Measurements from ENCODE around the gene CRYZL1.
"Not testable (repeated sequence)": the region's sequence is repeated elsewhere in the genome, so short reads cannot be mapped to it uniquely, and the experiment has no call there.

Gene CRYZL1

GRCh38 chr21:33641352-33642026, at the start of gene CRYZL1:
Gene CRYZL1 (minus strand): TSS chr21:33641741. CDS start chr21:33631551, 10,190 bp downstream.
- peak; percentile 100 for DNase-seq (ENCODE audit: low read depth)

DNA sequence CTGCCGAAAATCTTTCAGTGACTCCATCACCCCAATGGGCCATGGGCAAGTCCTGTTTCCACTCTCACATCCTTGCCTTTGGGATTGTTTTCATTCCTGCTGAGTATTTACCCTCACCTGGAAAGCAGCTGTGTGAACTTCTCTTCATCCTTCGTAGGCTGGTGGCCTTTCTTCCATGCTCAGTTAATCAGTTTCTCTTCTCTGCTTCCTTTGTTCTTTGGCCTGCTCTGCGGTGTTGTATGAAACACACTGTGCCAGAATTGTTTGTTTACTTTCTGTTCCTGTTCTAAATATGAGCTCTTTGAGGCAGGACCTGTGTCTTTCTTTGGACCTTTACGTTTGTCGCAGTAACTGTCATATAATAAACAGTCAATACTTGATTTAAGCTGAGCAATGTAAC, 49.3 kb upstream of the CRYZL1 start:
- DNase-seq (ENCODE audit: low read depth): no peak

- no peak for DNase-seq (ENCODE audit: low read depth)
Observed at GRCh38 chr21:33688353-33688752, 46.8 kb upstream of the CRYZL1 start.

DNA sequence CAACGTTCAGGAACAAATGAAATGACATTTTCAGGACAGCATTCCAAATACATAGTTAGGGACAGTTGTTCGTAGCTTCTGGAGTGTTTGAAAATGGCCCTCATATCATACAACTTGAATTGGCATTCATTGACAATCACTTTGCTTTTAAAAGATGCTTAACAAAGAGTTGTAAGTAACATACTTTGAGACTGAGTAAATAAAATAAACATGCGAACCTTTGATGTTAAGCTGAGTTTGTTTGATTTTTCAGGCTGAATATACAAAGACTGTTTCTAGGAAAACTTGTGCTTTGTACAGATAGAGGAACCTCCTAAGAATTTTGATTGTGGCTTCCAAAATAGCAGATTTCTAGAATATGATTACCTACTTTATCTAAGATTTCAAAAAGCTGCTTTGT, 46.1 kb upstream of the CRYZL1 start:
- DNase-seq (ENCODE audit: low read depth): no peak

- no peak for DNase-seq (ENCODE audit: low read depth)
Observed at GRCh38 chr21:33686386-33686785, 44.8 kb upstream of the CRYZL1 start.

DNA sequence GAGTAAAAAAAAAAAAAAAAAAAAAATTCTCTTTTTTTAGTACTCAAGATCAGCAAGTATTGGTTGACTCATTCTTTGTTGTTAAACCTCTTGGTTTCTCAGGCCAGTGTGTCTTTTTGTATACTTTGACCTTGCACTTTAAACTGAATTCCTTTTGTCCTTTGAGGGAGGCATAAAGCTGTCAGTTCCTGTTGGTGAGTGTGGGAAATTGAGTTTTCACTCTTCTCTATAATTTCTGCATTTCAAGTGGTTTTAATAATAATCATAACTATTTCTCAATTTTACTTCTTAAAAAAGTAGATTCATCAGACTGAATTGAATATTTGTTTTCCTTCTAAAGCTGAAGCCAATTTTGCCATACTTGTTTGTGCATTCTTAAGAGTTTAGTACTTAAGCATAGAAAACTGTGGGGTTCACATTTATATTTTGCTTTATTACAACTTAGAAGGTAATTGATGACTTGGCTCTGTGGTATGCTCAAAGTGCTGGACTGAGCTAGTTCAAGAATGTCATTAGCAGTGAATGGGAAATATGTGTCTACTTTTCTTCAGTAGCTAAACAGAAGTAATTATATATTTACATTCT, 44.2 kb upstream of the CRYZL1 start:
- DNase-seq (ENCODE audit: low read depth): no peak

DNA sequence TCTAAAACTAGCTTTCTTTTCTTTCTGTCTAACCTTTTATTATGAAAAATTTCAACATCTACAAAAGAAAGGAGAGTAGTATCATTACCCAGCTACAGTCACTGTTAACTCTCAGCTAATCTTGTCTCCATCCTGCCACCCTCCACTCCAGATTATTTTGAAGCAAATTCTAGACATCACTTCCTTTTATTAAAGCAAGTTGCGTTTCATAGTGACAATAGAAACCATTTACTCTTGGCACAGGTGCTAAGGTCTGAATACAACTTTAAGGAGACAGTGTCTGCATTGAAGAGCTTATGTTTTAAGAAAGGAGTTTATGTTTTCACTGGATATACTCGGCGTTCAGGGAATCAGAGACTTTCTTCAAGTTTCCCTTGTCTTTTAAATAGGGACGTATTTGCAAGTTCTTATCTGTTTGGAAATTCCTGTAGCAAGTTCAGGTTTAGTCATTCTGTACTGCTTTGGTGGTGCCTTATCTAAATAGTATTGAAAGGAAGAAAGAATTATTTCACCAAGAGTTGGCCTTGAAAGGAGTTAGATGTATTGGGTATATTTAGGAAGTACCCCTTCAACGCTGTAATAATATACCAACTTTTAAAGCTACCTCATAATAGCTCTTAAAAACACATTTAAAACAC, 43.5 kb upstream of the CRYZL1 start:
- no peak for DNase-seq (ENCODE audit: low read depth)

DNA sequence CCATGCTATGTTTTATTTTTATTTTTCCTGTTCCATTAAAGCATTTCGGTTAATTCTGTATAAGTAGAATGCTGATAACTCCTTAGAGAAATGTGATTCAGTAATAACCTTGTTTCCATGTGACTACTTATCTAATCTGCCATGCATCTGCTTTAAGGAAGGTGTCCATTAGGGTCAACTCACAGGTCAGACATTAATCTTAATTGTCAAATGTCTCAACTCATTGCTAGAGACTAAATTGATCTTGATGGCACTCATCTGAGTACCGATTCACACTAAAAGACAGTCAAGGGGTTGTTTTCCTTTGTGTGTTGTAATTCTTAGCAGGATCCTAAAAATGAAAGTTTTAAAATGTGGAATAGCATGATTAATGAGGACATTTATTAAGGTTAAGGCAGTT, 42.5 kb upstream of the CRYZL1 start:
- no peak for DNase-seq (ENCODE audit: low read depth)

DNA sequence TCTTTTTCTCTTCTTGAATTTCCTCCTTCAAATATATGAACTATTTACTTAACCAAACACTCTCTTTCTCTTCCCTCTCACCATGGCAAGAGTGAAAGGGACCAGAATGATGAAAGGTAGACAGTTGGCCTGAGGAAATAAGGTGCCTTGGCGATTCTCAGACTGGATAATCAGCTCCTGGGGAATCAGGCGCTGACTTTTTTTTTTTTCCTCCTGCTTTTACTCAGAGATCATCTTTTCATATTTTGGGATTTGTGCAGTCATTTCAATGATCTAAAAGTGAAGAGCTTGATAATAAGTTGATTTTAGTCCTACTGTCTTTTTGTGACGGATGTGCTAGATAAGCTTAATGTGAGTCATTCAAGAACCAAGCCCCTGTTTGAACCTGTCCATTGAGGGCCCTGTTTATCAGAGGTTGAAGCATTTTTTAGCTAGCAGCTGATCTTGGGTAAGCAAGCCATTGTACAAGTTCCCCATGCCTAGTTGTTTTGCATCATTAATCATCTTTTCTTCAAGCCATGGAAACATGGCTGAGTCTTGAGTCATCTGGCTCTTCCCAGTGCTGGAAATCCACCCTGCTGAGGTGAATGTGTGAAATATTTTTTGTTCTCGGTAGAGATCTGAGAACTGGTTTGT, 41.6 kb upstream of the CRYZL1 start:
- no peak for DNase-seq (ENCODE audit: low read depth)

DNA sequence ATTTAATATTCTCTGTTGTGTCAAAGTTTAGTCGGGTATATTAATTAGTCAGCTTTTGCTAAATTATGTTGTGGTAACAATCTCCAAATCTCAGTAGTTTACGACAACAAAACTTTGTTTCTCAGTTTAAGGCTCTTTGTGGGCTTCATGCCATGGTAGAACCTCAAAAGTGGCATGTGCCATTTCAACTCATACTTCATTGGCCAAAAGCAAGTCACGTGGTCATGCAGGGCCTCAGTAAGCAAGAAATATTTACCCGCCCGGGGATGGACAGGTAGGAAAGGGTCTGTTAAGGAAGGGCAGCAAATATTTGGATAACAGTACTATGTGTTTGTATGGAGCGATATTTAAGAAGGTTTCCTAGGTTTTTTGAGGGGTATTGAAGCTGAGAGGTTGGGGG, 39.3 kb upstream of the CRYZL1 start:
- DNase-seq (ENCODE audit: low read depth): no peak

- no peak for DNase-seq (ENCODE audit: low read depth)
Observed at GRCh38 chr21:33677450-33677849, 35.9 kb upstream of the CRYZL1 start.

DNA sequence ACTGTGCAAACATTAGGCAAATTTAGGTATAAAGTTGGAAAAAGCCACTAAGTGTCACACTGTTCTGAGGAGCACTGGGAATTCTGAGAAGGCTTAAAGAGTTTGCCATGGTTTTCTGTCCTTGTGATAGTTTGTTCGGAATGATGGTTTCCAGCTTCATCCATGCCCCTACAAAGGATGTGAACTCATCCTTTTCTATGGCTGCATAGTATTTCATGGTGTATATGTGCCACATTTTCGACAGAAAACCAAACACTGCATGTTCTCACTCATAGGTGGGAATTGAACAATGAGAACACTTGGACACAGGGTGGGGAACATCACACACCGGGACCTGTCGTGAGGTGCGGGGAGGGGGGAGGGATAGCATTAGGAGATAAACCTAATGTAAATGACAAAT, 35.1 kb upstream of the CRYZL1 start:
- DNase-seq (ENCODE audit: low read depth): not testable (repeated sequence)

- no peak for DNase-seq (ENCODE audit: low read depth)
Observed at GRCh38 chr21:33674226-33674625, 32.7 kb upstream of the CRYZL1 start.

DNA sequence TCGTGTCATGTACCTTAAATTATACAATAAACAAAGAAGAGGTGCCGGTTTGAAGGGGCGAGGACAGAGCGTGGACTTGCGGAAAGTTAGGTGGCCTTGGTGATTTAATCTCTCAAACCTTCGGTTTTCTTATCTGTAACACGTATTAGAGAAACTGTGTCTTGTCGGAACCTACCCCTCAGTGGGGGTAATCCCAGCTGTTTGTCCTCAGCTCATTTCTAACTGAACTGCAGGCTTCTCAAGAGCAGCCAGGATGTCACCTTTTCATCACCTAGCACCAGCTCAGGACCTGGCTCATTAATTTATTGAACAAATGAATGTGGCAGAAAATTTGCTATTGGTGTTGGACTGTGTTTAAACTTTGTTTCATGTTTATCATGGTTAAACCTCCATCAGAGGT, 31.9 kb upstream of the CRYZL1 start:
- DNase-seq (ENCODE audit: low read depth): no peak

DNA sequence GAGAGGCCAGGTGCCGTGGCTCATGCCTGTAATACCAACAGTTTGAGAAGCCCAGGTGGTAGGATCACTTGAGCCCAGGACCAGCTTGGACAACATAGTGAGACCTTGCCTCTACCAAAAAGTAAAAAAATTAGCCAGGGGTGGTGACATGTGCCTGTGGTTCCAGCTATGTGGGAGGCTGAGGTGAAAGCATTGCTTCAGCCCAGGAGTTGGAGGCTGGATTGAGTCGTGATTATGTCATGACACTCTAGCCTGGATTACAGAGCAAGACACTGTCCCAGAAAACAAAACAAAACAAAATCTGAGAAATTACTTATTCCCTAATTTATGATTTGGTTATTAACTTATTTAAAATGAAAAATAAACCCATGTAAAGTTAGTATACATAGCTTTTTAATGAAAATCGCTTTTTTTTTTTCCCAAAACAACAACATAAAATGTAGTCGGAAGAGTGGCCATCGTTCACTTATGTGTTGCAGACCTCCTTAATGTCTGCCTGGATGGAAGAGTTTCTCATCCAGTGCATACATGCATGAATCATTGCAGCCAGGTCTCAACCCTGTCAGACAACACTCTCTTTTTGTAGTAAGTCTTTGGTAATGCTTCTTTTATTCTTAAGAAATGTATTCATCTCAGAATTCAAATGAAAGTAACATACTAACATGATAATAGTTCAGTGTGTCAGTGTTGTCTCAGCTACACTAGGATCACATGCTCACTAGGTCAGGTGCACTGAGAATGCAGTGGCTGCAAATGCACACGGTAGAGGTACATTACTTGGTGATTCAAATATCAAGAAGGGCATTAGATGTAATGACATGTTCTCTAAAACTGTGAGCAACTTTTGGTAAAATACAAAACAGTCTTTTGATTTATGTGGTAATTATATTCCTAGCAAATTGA, 28.8 kb upstream of the CRYZL1 start:
- no peak for DNase-seq (ENCODE audit: low read depth)

DNA sequence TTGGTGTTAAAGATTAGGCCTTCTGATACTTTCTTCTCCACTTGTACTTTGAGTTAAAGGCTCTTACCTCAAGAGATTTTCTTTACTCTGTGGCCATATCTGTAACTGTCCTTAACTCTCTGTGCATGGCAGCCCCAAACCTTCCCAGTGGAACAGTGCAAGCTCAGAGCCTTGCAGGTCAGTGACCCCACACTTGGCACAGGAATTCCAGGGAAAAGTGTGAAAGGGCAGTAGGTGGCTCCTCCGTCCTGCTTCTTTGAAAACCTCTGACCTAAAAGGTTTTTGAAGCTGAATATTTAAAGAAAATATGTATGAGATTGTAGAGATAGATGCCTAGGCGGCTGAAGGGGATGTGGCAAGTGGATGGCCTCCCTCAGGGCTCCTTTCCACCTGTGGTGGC, 27.1 kb upstream of the CRYZL1 start:
- DNase-seq (ENCODE audit: low read depth): no peak

GRCh38 chr21:33668180-33668579, 26.6 kb upstream of the CRYZL1 start:
- DNase-seq (ENCODE audit: low read depth): no peak

DNA sequence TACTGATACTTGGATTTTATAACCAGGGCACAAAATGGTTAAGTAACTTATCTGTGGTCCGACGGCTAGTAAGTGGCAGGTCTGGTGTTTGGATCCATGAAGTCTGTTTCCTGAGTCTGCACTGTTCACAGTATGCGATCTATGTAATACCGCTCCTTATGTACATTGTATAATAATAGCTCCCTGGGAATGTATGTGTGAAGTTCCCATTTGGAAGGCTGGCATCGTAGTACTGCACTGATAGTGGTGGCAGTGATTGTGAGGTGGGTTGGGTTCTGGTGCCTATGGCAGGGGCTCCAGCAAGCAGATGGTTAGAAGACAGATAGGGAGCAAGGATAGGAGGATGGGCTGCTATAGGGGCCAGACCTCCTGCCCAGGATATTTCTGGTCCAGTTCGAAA, 26.1 kb upstream of the CRYZL1 start:
- no peak for DNase-seq (ENCODE audit: low read depth)

DNA sequence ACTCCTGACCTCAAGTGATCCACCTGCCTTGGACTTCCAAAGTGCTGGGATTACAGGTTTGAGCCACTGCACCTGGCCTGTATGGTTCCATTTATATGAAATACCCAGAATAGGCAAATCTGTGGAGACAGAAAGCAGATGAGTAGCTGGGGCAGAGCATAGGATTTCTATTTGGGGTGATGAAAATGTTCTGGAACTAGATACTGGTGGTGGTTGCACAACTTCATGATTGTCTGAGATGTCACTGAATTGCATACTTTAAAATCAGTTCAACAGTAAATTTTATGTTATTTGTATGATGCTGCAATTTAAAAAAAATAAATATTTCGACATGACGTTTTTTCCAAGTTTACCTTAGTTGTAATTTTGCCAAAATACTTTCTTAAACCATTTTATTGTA, 24.6 kb upstream of the CRYZL1 start:
- no peak for DNase-seq (ENCODE audit: low read depth)

- no peak for DNase-seq (ENCODE audit: low read depth)
Observed at GRCh38 chr21:33664135-33664534, 22.6 kb upstream of the CRYZL1 start.

GRCh38 chr21:33663241-33663640, 21.7 kb upstream of the CRYZL1 start:
- DNase-seq (ENCODE audit: low read depth): no peak

DNA sequence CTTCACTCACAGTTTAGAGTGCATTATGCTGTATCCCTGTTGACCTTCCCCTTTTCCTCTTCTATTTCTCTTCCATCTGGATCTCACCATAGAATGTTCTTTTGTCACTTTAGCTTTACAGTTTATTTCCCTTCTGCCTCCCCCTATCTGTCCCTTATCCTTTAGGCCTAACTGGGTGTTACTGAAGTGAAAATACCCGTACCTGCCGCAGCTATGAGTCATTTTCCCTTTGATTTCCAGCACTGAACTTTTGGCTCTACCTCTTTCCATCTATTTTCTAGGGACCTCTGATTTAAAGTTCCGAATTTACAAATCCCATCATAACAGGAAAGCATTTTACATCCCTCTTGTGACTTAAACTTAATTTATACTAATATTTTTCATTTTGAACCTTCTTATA, 20.5 kb upstream of the CRYZL1 start:
- DNase-seq (ENCODE audit: low read depth): no peak

All from stimulated activated CD8-positive, alpha-beta memory T cell treated with anti-CD3 and anti-CD28 coated beads, Interleukin-12 subunit alpha, Interleukin-12 subunit beta, amount 100 ng/mL, for 1 hour (primary cell).